Hematopoietic multipotent progenitor cell treated with erythropoietin and hydrocortisone succinate and interleukin-3 and kit ligand, for 15 days (in vitro differentiated cells): ENCODE measurements around the gene NFATC1.

Experiments used
- DNase-seq: peaks from one replicate; pipeline ENCODE4 v3.0.0-alpha.2; 2015; ENCODE audit warnings: low spot score

NFATC1 gene

DNA sequence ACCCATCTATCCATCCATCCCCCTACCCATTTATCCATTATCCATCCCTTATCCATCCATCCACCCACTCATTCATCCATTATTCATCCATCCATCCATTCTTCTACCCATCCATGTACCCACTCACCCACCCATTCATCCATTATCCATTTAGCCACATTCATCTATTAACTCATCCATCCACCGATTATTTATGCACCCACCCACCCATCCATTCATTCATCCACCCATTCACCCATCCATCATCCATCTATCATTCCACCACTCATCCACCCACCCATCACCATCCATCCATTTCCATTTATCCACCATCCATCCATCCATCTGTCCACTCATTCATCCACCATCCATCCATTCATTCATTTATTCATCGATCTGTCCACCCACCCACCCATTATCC, 146.5 kb downstream of the NFATC1 start:
- no peak for DNase-seq

- DNase-seq: no peak
Observed at GRCh38 chr18:79542876-79543750, 147.4 kb downstream of the NFATC1 start.

- no peak for DNase-seq
Observed at GRCh38 chr18:79543861-79544385, 148.2 kb downstream of the NFATC1 start.

DNA sequence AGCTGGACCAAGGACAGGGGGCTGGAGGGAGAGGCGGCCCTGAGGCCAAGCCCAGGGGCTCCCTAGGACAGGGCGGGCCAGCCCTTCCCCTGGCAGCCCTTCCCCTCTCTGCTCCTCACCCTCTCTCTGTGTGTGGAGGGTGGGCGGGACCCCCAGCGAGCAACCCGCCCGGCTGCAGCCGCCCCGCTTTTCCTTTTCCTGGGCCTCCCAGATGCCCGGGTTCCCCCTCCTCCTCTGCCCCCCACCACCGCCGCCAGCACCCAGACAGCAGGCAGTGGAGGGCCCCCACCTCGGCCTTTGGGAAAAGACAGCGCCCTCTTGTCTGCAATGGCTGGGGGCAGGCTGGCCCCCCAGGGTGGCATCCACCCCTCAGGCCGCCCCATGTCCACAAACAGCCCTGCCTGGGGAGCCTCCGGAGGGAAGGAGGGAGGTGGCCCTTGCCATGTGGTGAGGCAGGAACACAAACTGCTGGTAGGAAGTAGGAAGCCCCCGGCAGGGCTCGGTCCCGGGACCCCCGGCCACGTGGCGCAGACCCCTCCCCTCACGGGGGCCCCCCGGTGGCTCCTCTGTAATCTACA, 148.7 kb downstream of the NFATC1 start:
- no peak for DNase-seq

- DNase-seq: no peak
Observed at GRCh38 chr18:79545255-79545654, 149.5 kb downstream of the NFATC1 start.

GRCh38 chr18:79545736-79546171, 150.0 kb downstream of the NFATC1 start:
- DNase-seq: no peak

DNA sequence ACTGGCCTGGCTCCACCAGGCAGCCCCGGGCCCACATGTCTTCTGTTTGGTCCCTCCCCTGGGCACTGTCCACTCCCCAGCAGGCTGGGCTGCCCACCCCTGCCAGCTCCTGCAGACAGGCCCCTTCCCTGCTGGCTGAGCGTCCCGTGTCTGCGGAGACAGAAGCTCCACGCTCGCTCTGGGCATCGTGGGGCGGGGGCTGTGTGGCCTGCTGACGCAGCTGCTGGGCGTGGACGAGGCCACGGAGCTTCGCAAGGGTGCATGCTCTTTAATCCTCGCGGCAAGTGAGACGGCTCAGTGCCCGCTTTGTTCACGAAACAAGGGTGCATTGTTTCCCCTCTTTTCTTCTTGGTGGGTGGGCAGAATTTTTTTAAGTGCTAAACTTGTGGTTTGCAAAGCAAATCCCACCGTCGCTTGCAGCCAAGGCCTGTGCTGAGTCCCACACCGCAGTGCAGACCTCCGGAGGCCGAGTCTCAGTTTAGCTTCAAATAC, 151.1 kb downstream of the NFATC1 start:
- DNase-seq: no peak

GRCh38 chr18:79547413-79548076, 151.8 kb downstream of the NFATC1 start:
- no peak for DNase-seq

GRCh38 chr18:79548077-79548450, 152.3 kb downstream of the NFATC1 start:
- no peak for DNase-seq

- no peak for DNase-seq
Observed at GRCh38 chr18:79548621-79548985, 152.9 kb downstream of the NFATC1 start.

GRCh38 chr18:79548986-79549637, 153.4 kb downstream of the NFATC1 start:
- no peak for DNase-seq

DNA sequence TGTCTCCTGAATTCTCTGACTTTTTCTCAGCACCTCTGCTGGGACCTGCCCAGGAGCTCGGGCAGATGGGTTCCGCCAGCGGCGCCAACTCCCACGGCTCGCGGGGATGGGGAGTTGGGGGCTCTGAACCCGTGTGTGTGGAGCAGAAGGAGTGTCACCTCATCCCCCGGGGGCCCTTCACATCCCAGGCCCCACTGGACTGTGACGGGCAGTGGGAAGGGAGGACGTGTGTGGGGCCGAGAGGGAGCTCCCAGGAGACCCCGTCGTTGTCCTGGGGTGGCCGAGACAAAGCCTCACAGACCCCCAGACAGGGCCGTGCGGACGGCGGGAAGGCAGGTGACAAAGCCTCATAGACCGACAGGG, 153.9 kb downstream of the NFATC1 start:
- no peak for DNase-seq

GRCh38 chr18:79552140-79552631, 156.5 kb downstream of the NFATC1 start:
- no peak for DNase-seq

DNA sequence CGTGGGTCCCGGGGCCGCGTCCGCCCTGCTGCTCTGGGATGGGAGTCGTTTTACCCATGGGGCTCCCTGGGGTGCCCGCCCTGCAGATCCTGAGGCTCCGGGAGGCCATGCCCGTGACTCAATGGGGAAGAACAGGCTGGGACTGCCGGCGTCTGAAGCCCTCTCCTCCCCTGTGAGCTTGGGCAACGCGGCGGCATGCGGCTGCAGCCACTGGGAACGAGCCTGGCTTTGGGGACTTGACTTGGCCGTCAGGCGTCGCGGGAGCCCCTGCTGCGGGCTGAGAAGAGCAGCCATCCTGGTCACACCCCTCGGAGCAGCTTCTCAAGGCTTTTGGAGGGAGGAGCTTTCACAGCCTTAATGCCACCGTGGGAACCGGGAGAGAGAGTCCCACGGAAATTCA, 157.0 kb downstream of the NFATC1 start:
- no peak for DNase-seq

- no peak for DNase-seq
Observed at GRCh38 chr18:79553154-79553553, 157.4 kb downstream of the NFATC1 start.

DNA sequence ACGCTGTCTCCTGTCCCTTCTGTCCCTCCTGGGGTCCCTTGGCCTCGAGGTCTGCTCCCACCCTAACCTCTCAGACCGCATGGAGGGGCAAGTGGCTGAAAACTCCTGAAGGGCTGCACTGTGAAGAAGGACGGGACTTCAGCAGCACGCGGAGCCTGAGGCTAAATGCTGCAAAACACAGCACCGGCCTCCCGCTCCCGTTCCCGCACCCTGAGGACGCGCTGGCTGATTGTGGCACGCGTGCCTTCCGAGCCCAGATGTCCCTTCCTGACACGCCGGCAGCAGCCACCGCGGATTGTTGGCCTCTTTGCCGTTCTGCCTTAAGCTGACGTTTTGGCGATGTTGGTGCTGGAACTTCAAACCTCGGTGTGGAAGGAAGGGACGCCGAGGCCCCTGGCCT, 158.0 kb downstream of the NFATC1 start:
- DNase-seq: no peak

- no peak for DNase-seq
Observed at GRCh38 chr18:79554321-79554720, 158.6 kb downstream of the NFATC1 start.

DNA sequence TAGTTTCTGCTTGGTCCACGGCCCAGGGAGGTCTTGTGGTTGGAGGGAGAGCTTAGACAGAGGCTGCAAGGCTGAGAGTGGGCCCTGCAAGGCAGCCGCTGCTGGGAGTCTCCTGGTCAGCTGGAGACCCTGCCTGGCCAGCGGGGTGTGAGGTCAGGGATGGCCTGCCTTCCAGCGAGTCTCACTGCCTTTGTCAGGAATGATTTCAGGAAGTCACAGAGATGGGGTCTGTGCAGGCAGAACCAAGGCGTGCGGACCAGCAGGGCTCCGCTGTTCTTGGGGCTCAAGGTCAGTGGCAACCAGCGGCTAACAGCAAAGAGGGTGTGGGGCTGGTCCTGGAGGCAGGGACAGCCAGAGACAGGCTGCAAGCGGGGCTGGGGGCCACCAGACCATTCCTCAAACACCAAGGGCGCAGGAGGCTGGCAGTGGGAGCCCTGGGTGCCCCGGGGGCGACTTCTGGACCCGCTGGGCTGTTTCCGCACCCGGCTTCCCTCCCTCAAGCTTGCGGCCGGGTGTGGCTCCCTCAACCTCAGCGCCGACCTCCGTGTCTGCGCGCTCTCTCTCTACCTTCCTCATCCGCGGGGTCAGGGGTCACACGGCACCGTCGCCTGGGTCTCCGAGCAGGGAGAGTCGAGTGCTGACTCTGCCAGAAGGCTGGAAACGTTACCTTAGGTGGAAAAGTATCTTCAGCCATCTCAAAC, 159.4 kb downstream of the NFATC1 start:
- no peak for DNase-seq

DNA sequence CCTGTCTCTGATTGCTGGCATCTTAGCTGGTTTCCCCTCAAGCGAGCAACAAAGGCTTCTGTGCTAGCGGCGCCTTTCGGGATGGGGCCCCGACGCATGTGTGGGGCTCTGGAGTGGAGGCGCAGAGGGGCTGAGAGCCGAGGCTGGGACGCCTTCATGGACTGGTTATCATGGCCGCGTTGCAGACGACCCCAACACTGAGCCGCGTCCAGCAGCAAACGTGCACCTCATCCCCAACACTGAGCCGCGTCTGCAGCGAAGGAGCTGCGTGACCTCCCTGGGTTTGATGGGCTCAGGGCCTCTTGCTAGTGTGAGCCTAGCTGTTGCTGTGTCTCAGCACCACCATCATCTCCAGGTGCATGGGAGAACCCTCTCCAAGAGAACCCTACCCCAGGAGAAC, 160.2 kb downstream of the NFATC1 start:
- DNase-seq: no peak

DNA sequence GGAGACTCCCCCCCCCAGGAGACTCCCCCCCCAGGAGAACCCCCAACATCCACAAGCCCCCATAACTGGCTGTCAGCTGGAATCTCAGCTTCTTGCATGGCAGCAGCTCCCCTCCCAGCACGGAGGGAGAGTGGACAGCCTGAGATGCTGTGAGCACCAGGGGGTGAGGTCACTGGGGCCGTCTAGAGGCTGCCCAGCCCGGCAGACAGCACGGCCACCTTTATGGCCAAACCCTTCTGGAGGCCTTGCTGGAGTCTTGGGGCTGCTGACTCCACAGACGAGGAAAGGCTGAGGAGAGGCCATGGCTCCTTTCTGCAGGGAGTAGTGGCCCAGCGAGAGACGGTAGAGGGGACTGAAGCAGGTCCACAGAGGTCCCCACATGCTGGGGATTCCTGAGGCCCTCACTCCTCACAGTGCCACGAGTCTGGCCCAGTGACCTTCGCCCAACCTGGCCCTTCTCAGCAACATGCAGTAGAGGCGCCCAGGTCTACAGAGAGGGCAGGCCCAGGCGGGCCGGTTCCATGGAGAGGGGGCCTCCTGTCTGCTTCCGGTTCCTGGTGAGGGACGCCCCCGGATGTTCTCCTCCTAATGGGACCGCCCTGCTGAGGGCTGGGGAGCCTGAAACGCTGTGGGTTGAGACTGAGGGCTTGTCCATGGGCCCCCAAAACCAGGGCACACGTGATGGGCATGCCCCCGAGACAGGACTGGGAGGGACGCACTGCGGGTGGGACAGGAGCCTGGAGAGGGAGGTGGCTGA, 161.3 kb downstream of the NFATC1 start:
- no peak for DNase-seq
